Right lobe of liver (tissue), 6 donors: ENCODE data around the gene CNTD1. TPM values are rescaled to one million over a fixed set of nuclear protein-coding genes. Genes with fewer than 3 reads are reported as not detected.
"Not testable (repeated sequence)": the region's sequence is repeated elsewhere in the genome, so short reads cannot be mapped to it uniquely, and the experiment has no call there.

Experiments
- ATAC-seq, 4 donors: fragments of 200-7000 bp; cut with Tn5 transposase; one replicate each; pipeline ENCODE4 v1.9.1; 2020; ENCODE audit warnings: mild to moderate bottlenecking in 4 of 4, moderate library complexity in 4 of 4
- DNase-seq, 3 donors: peaks; one replicate each; pipeline ENCODE4 v3.0.0-alpha.2; 2020
- H3K27ac ChIP-seq, 3 donors: fragments of 200-600 bp; one replicate each; pipeline ENCODE4 v1.8.0; 2022
- H3K27me3 ChIP-seq, 2 donors: fragments of 200-600 bp; one replicate each; pipeline ENCODE4 v1.8.0; 2022
- H3K36me3 ChIP-seq, 4 donors: fragments of 200-600 bp; sonication (generic) in 1 of 4; one replicate each; pipeline versions ENCODE4 v1.5.1 to v1.8.0; 2017 to 2022; ENCODE audit warnings: control low read depth in 1 of 4
- H3K4me1 ChIP-seq, 4 donors: fragments of 200-600 bp; sonication (generic) in 1 of 4; one replicate each; pipeline versions ENCODE4 v1.5.1 to v1.8.0; 2017 to 2022; ENCODE audit warnings: control low read depth in 1 of 4
- H3K4me3 ChIP-seq, 3 donors: fragments of 200-600 bp; one replicate each; pipeline ENCODE4 v1.8.0; 2022
- H3K9me3 ChIP-seq, 4 donors: fragments of 200-600 bp; sonication (generic) in 1 of 4; one replicate each; pipeline versions ENCODE4 v1.5.1 to v1.8.0; 2017 to 2022; ENCODE audit warnings: control low read depth in 1 of 4
- POLR2A ChIP-seq: fragments of 450-650 bp; IDR thresholded peaks from one replicate; pipeline ENCODE4 v1.6.1; 2017; ENCODE audit warnings: antibody characterized with exemption, mild to moderate bottlenecking
- WGBS: methylation state at CpG from one replicate; pipeline ENCODE4 v1.1.6; 2018; ENCODE audit warnings: low coverage, low lambda C conversion rate; ENCODE audit not compliant: insufficient coverage; ENCODE audit errors: missing lambda C conversion rate; 5-methylcytosine and 5-hydroxymethylcytosine counted together
- intact Hi-C, 2 donors: fragments of 100-400 bp; cut with DNase I; formaldehyde crosslinking; loops; one replicate each; pipeline versions ENCODE4 v1.11.2 to v1.14.1; 2022
- total RNA-seq, 6 experiments: library from RNA; depleted of rRNA in 2 of 6; stranded (reverse); fragments of >200 nt in 2 of 6; fragmentation: NEBNext Ultra II Directional in 3 of 6; extraction: Animal tissue kit (Norgen Biotek cat#: 25700) in 3 of 6; gene quantifications; one replicate each; pipeline versions ENCODE4 v1.1.0 to v1.2.4, GENCODE V29; 2016 to 2023
- TF ChIP-seq, protein P1 (sequence below), 4 donors: fragments of 200-600 bp in 3 of 4; fragments of 450-650 bp in 1 of 4; IDR thresholded peaks; one replicate each; pipeline versions ENCODE4 v1.5.1 to v1.8.0; 2016 to 2022; ENCODE audit warnings: antibody characterized with exemption in 4 of 4, mild to moderate bottlenecking in 2 of 4
- donor health status: DM: no; HTN: yes; CAD: no.
- donor health status: DM: no; HTN: no; CAD: no.
- donor health status: DM: no; HTN: no; CAD: no.
- donor health status: DM: no; HTN: yes; CAD: no.
- donor health status: DM: no; HTN: yes; CAD: no.

The CNTD1 gene
- total RNA-seq, 6 experiments from 2014 or later: 0.15 TPM; not detected in 5

DNA sequence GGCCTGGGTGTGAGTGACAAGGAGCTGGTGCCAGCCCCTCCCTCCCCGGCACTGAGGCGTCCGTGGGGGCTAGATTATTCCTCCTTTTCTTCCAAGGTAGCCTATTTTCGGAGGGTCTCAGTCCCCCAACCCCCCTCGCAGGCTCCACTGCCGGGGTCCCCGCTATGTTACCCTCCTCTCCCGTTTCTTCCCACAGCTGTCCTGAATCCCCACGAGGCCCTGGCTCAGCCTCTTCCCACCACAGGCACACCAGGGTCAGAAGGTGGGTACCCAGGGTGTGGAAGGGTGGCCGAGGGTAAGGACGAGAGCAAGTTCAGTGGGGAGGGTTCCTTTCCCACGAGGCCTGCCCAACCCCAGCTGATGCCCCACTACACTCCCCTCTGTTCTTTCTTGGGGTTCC lies 37.0 kb upstream of the CNTD1 start:
- intact Hi-C loops: loop anchor here (5.0 to 10.0 kb wide), 2 partner anchors 39 to 47 kb away; no protein-coding TSS in a partner anchor
- TF ChIP-seq, protein P1, sequence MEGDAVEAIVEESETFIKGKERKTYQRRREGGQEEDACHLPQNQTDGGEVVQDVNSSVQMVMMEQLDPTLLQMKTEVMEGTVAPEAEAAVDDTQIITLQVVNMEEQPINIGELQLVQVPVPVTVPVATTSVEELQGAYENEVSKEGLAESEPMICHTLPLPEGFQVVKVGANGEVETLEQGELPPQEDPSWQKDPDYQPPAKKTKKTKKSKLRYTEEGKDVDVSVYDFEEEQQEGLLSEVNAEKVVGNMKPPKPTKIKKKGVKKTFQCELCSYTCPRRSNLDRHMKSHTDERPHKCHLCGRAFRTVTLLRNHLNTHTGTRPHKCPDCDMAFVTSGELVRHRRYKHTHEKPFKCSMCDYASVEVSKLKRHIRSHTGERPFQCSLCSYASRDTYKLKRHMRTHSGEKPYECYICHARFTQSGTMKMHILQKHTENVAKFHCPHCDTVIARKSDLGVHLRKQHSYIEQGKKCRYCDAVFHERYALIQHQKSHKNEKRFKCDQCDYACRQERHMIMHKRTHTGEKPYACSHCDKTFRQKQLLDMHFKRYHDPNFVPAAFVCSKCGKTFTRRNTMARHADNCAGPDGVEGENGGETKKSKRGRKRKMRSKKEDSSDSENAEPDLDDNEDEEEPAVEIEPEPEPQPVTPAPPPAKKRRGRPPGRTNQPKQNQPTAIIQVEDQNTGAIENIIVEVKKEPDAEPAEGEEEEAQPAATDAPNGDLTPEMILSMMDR (IDR thresholded peaks at IDR 0.05): no peak
- no peak for TF ChIP-seq POLR2A
- H3K27me3 ChIP-seq: no peaks in the 10 kb centered on the region
- ATAC-seq (no peak), DNase-seq (no peak)
- H3K4me3 ChIP-seq: peak overlapping the region; percentile 32 to 47 (median 38)
- peak overlapping the region; percentile 18 to 59 (median 21) for H3K27ac ChIP-seq
- peaks cover 0 to 15% (median 0%) of the 10 kb centered on the region in 4 donors for H3K4me1 ChIP-seq
- 67% methylated on average over 1 of the region's 12 CpGs for WGBS
- no peaks in the 10 kb centered on the region for H3K9me3 ChIP-seq
- no peaks in the 10 kb centered on the region for H3K36me3 ChIP-seq

DNA sequence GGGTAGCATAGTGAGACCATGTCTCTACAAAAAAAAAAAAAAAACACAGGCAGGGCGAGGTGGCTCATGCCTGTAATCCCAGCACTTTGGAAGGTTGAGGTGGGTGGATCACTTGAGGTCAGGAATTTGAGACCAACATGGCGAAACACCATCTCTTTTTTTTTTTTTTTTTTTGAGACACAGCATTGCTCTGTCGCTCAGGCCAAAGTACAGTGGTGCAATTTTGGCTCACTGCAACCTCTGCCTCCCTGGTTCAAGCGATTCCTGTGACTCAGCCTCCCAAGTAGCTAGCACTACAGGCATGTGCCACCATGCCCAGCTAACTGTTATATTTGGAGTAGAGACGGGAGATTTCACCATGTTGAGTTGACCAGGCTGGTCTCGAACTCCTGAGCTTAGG lies 32.5 kb upstream of the CNTD1 start:
- no peaks in the 10 kb centered on the region for H3K27me3 ChIP-seq
- H3K4me3 ChIP-seq: no peak overlapping the region
- ATAC-seq (peak in 1 of 4 donors; percentile 24), DNase-seq (no peak)
- 49% methylated on average over 4 of the region's 6 CpGs for WGBS
- intact Hi-C loops: loop anchor here in 1 of 2 donors (10.0 kb wide), 1 partner anchor 51 kb away; no protein-coding TSS in a partner anchor
- no peaks in the 10 kb centered on the region for H3K36me3 ChIP-seq
- peaks cover 0 to 4% (median 0%) of the 10 kb centered on the region in 4 donors for H3K4me1 ChIP-seq
- H3K9me3 ChIP-seq: no peaks in the 10 kb centered on the region
- TF ChIP-seq, protein P1 (IDR thresholded peaks at IDR 0.05): no peak
- TF ChIP-seq POLR2A: no peak
- H3K27ac ChIP-seq: no peak overlapping the region

DNA sequence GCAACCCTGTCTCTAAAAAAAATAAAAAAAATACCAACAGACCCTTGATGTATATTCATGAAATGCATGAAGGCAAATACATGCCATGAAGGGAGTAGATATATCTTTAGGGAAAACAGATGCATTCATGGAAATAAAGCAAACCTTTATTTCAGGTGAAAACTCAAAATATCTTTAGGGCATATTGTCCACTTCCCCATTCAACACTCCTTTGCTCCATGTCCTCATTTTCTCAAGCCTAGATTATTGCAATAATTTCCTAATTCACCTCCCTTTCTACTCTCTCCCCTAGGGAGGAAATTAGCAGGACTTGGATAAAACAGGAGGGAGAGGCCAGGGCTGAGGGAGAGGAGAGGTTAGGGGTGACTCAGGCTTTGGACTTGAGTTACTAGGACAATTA lies 31.1 kb upstream of the CNTD1 start:
- Histone ChIP-seq H3K27me3 (no peaks in the 10 kb centered on the region), H3K4me1 (no peaks in the 10 kb centered on the region), H3K4me3 (no peak overlapping the region), H3K27ac (no peak overlapping the region), H3K9me3 (no peaks in the 10 kb centered on the region), H3K36me3 (no peaks in the 10 kb centered on the region)
- ATAC-seq: no peak
- TF ChIP-seq, protein P1 (IDR thresholded peaks at IDR 0.05): no peak
- no peak for TF ChIP-seq POLR2A
- intact Hi-C loops: loop anchor here in 1 of 2 donors (10.0 kb wide), 1 partner anchor 53 kb away; no protein-coding TSS in a partner anchor
- no peak for DNase-seq

DNA sequence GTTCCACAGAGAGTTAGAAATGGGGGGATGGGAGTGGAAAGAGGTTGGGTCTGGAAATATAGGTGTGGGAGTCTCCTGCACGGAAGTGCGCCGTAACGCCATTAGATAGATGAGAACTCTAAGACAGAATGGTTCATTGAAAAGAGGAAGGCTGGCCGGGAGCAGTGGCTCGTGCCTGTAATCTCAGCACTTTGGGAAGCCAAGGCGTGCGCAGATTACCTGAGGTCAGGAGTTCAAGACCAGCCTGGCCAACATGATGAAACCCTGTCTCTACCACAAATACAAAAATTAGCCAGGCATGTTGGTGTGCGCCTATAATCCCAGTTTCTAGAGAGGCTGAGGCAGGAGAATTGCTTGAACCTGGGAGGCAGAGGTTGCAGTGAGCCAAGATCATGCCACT lies 30.7 kb upstream of the CNTD1 start:
- intact Hi-C loops: loop anchor here in 1 of 2 donors (10.0 kb wide), 1 partner anchor 53 kb away; no protein-coding TSS in a partner anchor
- H3K9me3 ChIP-seq, H3K27me3 ChIP-seq, DNase-seq, H3K4me3 ChIP-seq, H3K4me1 ChIP-seq, H3K36me3 ChIP-seq, H3K27ac ChIP-seq, ATAC-seq: not testable (repeated sequence)
- 70% methylated on average over 9 of the region's 9 CpGs for WGBS

DNA sequence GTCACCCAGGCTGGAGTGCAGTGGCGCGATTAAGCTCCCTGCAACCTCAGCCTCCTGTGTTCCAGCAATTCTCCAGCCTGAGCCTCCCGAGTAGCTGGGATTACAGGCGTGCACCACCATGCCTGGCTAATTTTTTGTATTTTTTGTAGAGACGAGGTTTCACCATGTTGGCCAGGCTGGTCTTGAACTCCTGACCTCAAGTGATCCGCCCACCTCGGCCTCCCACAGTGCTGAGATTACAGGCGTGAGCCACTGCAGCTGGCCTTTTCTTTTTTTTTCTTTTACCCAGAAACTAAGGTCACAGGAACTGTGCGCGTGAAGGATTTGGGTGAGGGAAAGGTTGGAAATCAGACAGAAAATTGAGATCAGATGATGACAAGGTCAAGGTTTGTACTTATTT lies 28.7 kb upstream of the CNTD1 start:
- not testable (repeated sequence) for H3K27ac ChIP-seq, H3K9me3 ChIP-seq, H3K27me3 ChIP-seq, H3K36me3 ChIP-seq, DNase-seq, H3K4me1 ChIP-seq, ATAC-seq, H3K4me3 ChIP-seq
- 64% methylated on average over 9 of the region's 10 CpGs for WGBS
- intact Hi-C loops: loop anchor here in 1 of 2 donors (10.0 kb wide), 1 partner anchor 55 kb away; no protein-coding TSS in a partner anchor

DNA sequence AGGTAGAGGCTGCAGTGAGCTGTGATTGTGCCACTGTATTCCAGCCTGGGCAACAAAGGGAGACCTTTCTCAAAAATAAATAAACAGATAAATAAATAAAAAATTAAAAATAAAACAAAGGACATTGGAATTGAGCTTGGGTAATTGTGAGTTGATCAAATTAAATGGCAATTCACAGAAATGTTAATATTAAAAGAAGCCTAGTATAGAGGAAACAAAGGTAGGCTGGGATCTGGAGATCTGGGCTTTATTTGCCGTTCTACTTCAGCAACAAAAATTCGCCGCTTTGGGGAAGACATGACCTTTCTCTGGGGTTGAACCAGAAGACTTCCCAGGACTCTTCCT lies 25.7 kb upstream of the CNTD1 start:
- Histone ChIP-seq H3K27me3 (no peaks in the 10 kb centered on the region), H3K27ac (peak overlapping the region; percentile 49 to 85 (median 72)), H3K9me3 (no peaks in the 10 kb centered on the region), H3K36me3 (peaks cover 0 to 24% (median 12%) of the 10 kb centered on the region in 4 donors), H3K4me1 (no peaks in the 10 kb centered on the region), H3K4me3 (peak overlapping the region; percentile 74 to 95 (median 80))
- DNase-seq (no peak), ATAC-seq (peak in 1 of 4 donors; percentile 5)
- TF ChIP-seq POLR2A: no peak
- TF ChIP-seq, protein P1 (IDR thresholded peaks at IDR 0.05): no peak
- intact Hi-C loops: no loop called here
- 0% methylated on average over 3 of the region's 3 CpGs for WGBS
